ENCODE measurements around the gene GRIK4. TPM values are rescaled to one million over a fixed set of nuclear protein-coding genes. Genes with fewer than 3 reads are reported as not detected.

Gene GRIK4
- polyA plus RNA-seq, 1 donor from 2014 or later, result 3.4 TPM

GRCh38 chr11:120941000-120941399 lies 429.5 kb downstream of the GRIK4 start:
- Histone ChIP-seq H3K9ac (ENCODE audit: low read length) (no peak overlapping the region), H3K4me2 (ENCODE audit: low read length) (no peak overlapping the region), H2AFZ (ENCODE audit: low read depth, low read length) (no peak overlapping the region), H3F3A (ENCODE audit: insufficient read depth, low read length, poor library complexity, severe bottlenecking) (no peaks in the 10 kb centered on the region), H3K27ac (ENCODE audit: low read length) (no peak overlapping the region), H3K9me3 (ENCODE audit: low read length) (peaks cover 3% of the 10 kb centered on the region), H3K36me3 (ENCODE audit: insufficient read depth, low read length) (no peaks in the 10 kb centered on the region), H4K20me1 (ENCODE audit: insufficient read depth) (no peaks in the 10 kb centered on the region), H3K79me2 (replicated peaks; ENCODE audit: insufficient read depth, low read length) (no peaks in the 10 kb centered on the region), H3K9me2 (ENCODE audit: insufficient read depth, low read length) (no peaks in the 10 kb centered on the region), H3K4me3 (ENCODE audit: low read length) (no peak overlapping the region), H3K27me3 (ENCODE audit: insufficient read depth, low read depth, low read length) (no peaks in the 10 kb centered on the region)
- TF ChIP-seq POLR2AphosphoS5 (IDR thresholded peaks at IDR 0.05), result no peak
- no peak for TF ChIP-seq MXI1 (conservative IDR thresholded peaks at IDR 0.05; ENCODE audit: poor library complexity, severe bottlenecking)
- TF ChIP-seq RAD21 (conservative IDR thresholded peaks at IDR 0.05), result no peak
- TF ChIP-seq SMC3 (conservative IDR thresholded peaks at IDR 0.05; ENCODE audit: poor library complexity), result no peak
- no peak for TF ChIP-seq CTCF (IDR thresholded peaks at IDR 0.05; ENCODE audit: poor library complexity, severe bottlenecking)
- no peak for TF ChIP-seq EP300 (conservative IDR thresholded peaks at IDR 0.05; ENCODE audit: poor library complexity, severe bottlenecking)
- TF ChIP-seq TAF1 (IDR thresholded peaks at IDR 0.05; ENCODE audit: low read depth), result no peak
- no peak for TF ChIP-seq EZH2 (IDR thresholded peaks at IDR 0.05; ENCODE audit: borderline replicate concordance, insufficient read depth, low read length, poor library complexity, severe bottlenecking)
- TF ChIP-seq REST (IDR thresholded peaks at IDR 0.05; ENCODE audit: borderline replicate concordance), result no peak

GRCh38 chr11:120942701-120943100 lies 431.2 kb downstream of the GRIK4 start:
- Histone ChIP-seq H3K36me3 (ENCODE audit: insufficient read depth, low read length) (no peaks in the 10 kb centered on the region), H3K9me3 (ENCODE audit: low read length) (peaks cover 3% of the 10 kb centered on the region), H3K9me2 (ENCODE audit: insufficient read depth, low read length) (no peaks in the 10 kb centered on the region), H3K27ac (ENCODE audit: low read length) (no peak overlapping the region), H3F3A (ENCODE audit: insufficient read depth, low read length, poor library complexity, severe bottlenecking) (no peaks in the 10 kb centered on the region), H3K4me3 (ENCODE audit: low read length) (no peak overlapping the region), H3K9ac (ENCODE audit: low read length) (no peak overlapping the region), H3K79me2 (replicated peaks; ENCODE audit: insufficient read depth, low read length) (no peaks in the 10 kb centered on the region), H3K27me3 (ENCODE audit: insufficient read depth, low read depth, low read length) (no peaks in the 10 kb centered on the region), H4K20me1 (ENCODE audit: insufficient read depth) (no peaks in the 10 kb centered on the region), H2AFZ (ENCODE audit: low read depth, low read length) (no peak overlapping the region), H3K4me2 (ENCODE audit: low read length) (no peak overlapping the region)
- no peak for TF ChIP-seq EZH2 (IDR thresholded peaks at IDR 0.05; ENCODE audit: borderline replicate concordance, insufficient read depth, low read length, poor library complexity, severe bottlenecking)
- no peak for TF ChIP-seq TAF1 (IDR thresholded peaks at IDR 0.05; ENCODE audit: low read depth)
- TF ChIP-seq POLR2AphosphoS5 (IDR thresholded peaks at IDR 0.05), result no peak
- no peak for TF ChIP-seq REST (IDR thresholded peaks at IDR 0.05; ENCODE audit: borderline replicate concordance)
- TF ChIP-seq SMC3 (conservative IDR thresholded peaks at IDR 0.05; ENCODE audit: poor library complexity), result no peak
- TF ChIP-seq CTCF (IDR thresholded peaks at IDR 0.05; ENCODE audit: poor library complexity, severe bottlenecking), result no peak
- TF ChIP-seq RAD21 (conservative IDR thresholded peaks at IDR 0.05), result no peak
- TF ChIP-seq MXI1 (conservative IDR thresholded peaks at IDR 0.05; ENCODE audit: poor library complexity, severe bottlenecking), result no peak
- no peak for TF ChIP-seq EP300 (conservative IDR thresholded peaks at IDR 0.05; ENCODE audit: poor library complexity, severe bottlenecking)

Measured in neural cell (in vitro differentiated cells).